ENCODE data around the gene GRPEL2. TPM values are rescaled to one million over a fixed set of nuclear protein-coding genes. Genes with fewer than 3 reads are reported as not detected.

GRPEL2 gene
- total RNA-seq, 4 donors from 2014 or later, result 23.1 to 43.3 (median 27.1) TPM

DNA sequence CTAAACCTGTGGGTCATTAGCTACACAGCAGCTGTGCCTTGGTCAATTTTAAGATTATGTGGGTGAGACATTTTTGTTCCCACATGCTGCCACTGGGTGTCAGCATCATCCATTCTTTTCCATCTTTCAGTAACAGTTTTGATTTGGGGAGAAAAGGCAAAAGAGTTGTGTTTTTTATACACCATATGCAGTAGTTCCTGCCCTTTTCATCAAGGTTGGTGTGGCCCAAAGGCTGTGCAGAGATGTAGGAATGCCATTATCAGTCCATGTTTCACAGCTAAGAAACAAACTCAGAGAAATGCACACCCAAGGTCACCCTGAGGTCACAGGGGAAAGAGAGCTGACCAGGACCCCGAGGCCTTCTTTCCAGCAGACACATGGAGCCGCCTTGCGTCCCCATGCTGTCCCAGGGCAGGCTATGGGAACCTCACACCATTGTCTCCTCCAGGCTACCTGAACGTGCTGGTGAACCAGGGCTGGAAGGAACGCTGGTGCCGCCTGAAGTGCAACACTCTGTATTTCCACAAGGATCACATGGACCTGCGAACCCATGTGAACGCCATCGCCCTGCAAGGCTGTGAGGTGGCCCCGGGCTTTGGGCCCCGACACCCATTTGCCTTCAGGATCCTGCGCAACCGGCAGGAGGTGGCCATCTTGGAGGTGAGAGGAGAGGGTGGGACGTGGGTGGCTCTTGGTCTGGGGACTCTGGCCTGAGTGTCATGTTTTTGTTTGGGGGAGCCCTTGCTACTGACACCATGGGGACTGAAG, 27.8 kb upstream of the GRPEL2 start:
- intact Hi-C loops (cut with DNase I), result no loop called here
- Histone ChIP-seq H3K27me3 (no peaks in the 10 kb centered on the region), H3K4me1 (peaks cover 0 to 21% (median 14%) of the 10 kb centered on the region in 3 donors), H3K9me3 (no peaks in the 10 kb centered on the region), H3K4me3 (no peak overlapping the region), H3K36me3 (peaks cover 0 to 12% (median 0%) of the 10 kb centered on the region in 3 donors), H3K27ac (peak overlapping the region in 1 of 4 donors; percentile 2)
- no peak for TF ChIP-seq POLR2A (IDR thresholded peaks at IDR 0.05)
- TF ChIP-seq, protein P1, sequence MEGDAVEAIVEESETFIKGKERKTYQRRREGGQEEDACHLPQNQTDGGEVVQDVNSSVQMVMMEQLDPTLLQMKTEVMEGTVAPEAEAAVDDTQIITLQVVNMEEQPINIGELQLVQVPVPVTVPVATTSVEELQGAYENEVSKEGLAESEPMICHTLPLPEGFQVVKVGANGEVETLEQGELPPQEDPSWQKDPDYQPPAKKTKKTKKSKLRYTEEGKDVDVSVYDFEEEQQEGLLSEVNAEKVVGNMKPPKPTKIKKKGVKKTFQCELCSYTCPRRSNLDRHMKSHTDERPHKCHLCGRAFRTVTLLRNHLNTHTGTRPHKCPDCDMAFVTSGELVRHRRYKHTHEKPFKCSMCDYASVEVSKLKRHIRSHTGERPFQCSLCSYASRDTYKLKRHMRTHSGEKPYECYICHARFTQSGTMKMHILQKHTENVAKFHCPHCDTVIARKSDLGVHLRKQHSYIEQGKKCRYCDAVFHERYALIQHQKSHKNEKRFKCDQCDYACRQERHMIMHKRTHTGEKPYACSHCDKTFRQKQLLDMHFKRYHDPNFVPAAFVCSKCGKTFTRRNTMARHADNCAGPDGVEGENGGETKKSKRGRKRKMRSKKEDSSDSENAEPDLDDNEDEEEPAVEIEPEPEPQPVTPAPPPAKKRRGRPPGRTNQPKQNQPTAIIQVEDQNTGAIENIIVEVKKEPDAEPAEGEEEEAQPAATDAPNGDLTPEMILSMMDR (IDR thresholded peaks at IDR 0.05), result peak; percentile 46 to 77 (median 66)
- DNase-seq, result no peak
- WGBS, 2 donors, result 56 to 67% methylated on average over 3 to 13 of the region's 14 CpGs

DNA sequence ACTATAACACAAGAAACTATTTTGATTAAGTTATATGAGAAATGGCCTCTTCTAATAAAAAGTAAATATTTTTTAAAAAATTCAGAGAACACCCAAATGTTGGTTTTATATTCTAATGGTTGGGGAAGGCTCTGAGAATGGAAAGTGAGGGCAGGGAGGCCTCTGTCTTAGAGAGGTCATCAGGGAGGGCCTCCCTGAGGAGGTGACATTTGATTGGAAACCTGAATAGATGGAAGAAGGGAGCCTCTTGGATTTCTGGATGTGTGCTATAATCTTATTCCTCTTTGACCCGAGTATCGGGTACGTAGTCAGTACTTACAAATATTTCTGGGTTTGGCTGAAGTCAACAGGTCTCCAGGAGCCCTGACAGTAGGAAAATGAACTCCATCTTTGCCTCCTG, 26.1 kb upstream of the GRPEL2 start:
- Histone ChIP-seq H3K27me3 (no peaks in the 10 kb centered on the region), H3K27ac (peak overlapping the region in 1 of 4 donors; percentile 76), H3K4me1 (peaks cover 0 to 26% (median 14%) of the 10 kb centered on the region in 3 donors), H3K4me3 (no peak overlapping the region), H3K36me3 (peaks cover 0 to 12% (median 0%) of the 10 kb centered on the region in 3 donors), H3K9me3 (no peaks in the 10 kb centered on the region)
- 88 to 91% methylated on average over 3 of the region's 3 CpGs for WGBS, 2 donors
- intact Hi-C loops (cut with DNase I), result no loop called here
- DNase-seq, result no peak
- TF ChIP-seq, protein P1 (IDR thresholded peaks at IDR 0.05), result no peak
- no peak for TF ChIP-seq POLR2A (IDR thresholded peaks at IDR 0.05)

DNA sequence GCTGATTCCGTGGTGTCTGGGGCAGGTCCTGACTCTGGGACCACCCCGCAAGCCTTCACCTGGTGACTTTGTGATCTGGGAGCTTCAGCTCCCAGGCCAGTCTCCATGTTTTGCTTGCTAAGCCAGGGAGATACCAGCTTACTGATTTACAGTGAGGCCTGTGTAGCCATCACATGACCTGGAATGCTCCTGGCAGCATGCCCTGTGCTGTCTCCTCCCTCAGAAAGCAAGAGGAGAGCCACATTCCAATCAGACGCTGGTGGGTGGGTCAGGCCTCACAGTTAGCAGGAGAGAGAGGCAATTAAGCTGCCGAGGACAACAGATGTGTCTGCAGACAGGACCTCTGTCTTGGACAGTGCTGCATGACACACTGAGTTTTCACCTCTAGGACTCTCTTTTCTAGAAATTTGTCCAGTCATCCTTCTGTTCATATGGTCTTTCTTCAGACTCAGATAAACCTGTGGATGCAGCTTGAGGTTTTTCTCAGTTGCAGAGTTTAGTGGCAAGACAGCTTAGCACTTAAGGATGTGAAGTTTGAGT, 24.4 kb upstream of the GRPEL2 start:
- H3K27ac ChIP-seq, result peak overlapping the region; percentile 52 to 76 (median 70)
- TF ChIP-seq POLR2A (IDR thresholded peaks at IDR 0.05), result no peak
- TF ChIP-seq, protein P1 (IDR thresholded peaks at IDR 0.05), result peak in 1 of 6 experiments; percentile 5
- intact Hi-C loops (cut with DNase I), result no loop called here
- H3K4me3 ChIP-seq, result no peak overlapping the region
- H3K36me3 ChIP-seq, result peaks cover 0 to 12% (median 0%) of the 10 kb centered on the region in 3 donors
- DNase-seq, result no peak
- 8 to 48% methylated on average over 2 of the region's 4 CpGs for WGBS, 2 donors
- H3K4me1 ChIP-seq, result peaks cover 5 to 39% (median 24%) of the 10 kb centered on the region in 3 donors
- H3K27me3 ChIP-seq, result no peaks in the 10 kb centered on the region
- no peaks in the 10 kb centered on the region for H3K9me3 ChIP-seq

DNA sequence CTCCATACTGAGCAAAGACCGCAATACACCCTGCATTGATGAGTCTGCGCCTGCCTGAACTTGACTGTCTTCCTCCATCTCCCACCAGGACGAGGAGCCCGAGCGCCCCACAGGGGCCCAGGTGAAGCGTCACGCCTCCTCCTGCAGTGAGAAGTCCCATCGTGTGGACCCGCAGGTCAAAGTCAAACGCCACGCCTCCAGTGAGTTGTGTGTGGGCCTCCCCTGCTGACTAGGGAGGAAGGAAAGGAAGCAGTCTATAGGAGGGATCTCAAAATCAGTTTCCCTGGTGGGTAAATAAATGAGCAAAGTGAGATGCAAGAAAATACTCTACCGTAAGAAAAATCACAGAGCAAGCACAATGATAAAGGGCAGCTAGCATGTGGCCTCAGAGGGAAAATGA, 22.8 kb upstream of the GRPEL2 start:
- 74 to 93% methylated on average over 6 to 10 of the region's 12 CpGs for WGBS, 2 donors
- intact Hi-C loops (cut with DNase I), result no loop called here
- H3K4me1 ChIP-seq, result peaks cover 5 to 44% (median 24%) of the 10 kb centered on the region in 3 donors
- DNase-seq, result no peak
- H3K27ac ChIP-seq, result peak overlapping the region in 2 of 4 donors; percentile 30 to 47
- H3K9me3 ChIP-seq, result no peaks in the 10 kb centered on the region
- no peak overlapping the region for H3K4me3 ChIP-seq
- TF ChIP-seq, protein P1 (IDR thresholded peaks at IDR 0.05), result no peak
- no peak for TF ChIP-seq POLR2A (IDR thresholded peaks at IDR 0.05)
- peaks cover 0 to 12% (median 0%) of the 10 kb centered on the region in 3 donors for H3K36me3 ChIP-seq
- no peaks in the 10 kb centered on the region for H3K27me3 ChIP-seq

DNA sequence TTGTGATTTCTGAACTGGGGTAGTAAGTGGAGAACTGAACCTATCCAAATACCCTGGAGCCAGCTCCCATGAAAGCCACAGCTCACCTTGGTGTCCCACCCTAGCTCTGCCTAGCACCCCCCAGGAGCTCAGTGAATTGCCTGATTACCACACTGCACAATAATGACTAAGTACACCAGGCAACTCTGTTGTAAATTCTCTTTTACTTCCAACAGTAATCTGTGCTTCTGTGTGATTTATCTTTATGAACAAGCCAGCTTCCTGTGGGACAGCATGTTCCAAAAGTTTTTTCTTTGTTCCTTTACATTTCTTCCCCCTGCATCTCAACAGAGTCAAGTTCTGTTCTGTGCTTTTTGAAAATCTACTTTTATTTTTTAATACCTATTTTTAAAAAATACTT, 22.1 kb upstream of the GRPEL2 start:
- no peaks in the 10 kb centered on the region for H3K9me3 ChIP-seq
- H3K4me3 ChIP-seq, result no peak overlapping the region
- H3K27me3 ChIP-seq, result no peaks in the 10 kb centered on the region
- H3K36me3 ChIP-seq, result peaks cover 0 to 12% (median 0%) of the 10 kb centered on the region in 3 donors
- peaks cover 5 to 44% (median 24%) of the 10 kb centered on the region in 3 donors for H3K4me1 ChIP-seq
- intact Hi-C loops (cut with DNase I), result no loop called here
- peak overlapping the region in 3 of 4 donors; percentile 30 to 47 (median 41) for H3K27ac ChIP-seq
- no peak for TF ChIP-seq POLR2A (IDR thresholded peaks at IDR 0.05)
- TF ChIP-seq, protein P1 (IDR thresholded peaks at IDR 0.05), result no peak
- DNase-seq, result no peak

Data from esophagus squamous epithelium (tissue), 5 donors.